Measurements from ENCODE around the gene BCL6. TPM values are rescaled to one million over a fixed set of nuclear protein-coding genes. Genes with fewer than 3 reads are reported as not detected.

The BCL6 gene
- total RNA-seq, 2 donors from 2014 or later: 106 to 118 TPM

DNA sequence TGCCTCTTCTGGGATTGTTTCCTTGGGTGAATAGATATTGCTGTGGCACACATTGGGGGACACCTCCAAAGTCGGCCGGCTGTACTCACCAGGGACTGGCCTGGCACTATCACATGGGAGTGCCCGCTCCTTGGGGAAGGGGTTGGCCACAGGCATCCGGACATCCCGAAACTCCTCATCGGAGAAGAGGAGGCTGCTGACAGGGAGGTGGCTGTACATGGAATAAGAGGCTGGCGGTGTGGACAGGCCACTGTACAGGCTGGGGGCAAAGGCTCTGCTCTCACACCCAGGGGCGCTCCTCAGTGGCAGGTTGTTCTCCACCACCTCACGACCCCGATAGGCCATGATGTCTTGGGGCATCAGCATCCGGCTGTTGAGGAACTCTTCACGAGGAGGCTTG lies 15.7 kb downstream of the BCL6 start:
- Mint-ChIP-seq H3K4me1 (ENCODE audit: low read depth) (no peaks in the 10 kb centered on the region), H3K27ac (no peak overlapping the region), H3K36me3 (ENCODE audit: insufficient read depth in 2 of 2) (peaks cover 16 to 43% of the 10 kb centered on the region in 2 donors), H3K4me3 (no peak overlapping the region), H3K27me3 (ENCODE audit: low read depth) (no peaks in the 10 kb centered on the region), H3K9me3 (no peaks in the 10 kb centered on the region)
- no peak for ATAC-seq (replicated peaks in 1 of 2)
- no peak for DNase-seq

DNA sequence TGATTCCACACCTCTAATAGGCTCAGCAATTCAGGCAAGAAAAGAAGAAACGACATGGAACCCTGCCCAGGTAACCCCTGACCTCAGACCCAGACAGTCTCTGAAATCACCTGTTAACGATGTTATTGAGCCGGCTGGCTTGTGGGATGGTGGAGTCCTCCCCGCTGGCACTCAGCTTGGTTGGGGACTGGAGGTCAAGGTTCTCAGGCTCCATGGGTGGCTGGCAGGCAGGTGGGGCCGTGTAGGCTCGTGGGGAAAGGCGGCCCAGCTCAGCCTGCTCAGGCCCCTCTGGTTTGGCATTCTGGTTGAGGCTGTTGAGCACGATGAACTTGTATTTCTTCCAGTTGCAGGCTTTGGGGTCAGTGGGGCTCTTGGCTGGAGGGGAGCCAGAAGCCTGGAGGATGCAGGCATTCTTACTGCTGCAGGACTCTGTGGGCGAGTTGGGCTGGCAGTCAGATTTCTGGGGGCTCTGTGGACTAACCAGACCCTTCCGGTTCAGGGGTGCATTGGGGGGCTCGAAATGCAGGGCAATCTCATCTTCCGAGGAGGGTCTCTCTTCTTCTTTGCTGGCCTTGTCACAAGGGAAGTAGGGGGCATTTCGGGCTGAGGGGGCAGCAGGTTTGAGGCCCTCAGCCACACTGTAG lies 16.2 kb downstream of the BCL6 start:
- Mint-ChIP-seq H3K27ac (no peak overlapping the region), H3K9me3 (no peaks in the 10 kb centered on the region), H3K36me3 (ENCODE audit: insufficient read depth in 2 of 2) (peaks cover 14 to 46% of the 10 kb centered on the region in 2 donors), H3K4me1 (ENCODE audit: low read depth) (no peaks in the 10 kb centered on the region), H3K4me3 (no peak overlapping the region), H3K27me3 (ENCODE audit: low read depth) (no peaks in the 10 kb centered on the region)
- ATAC-seq (replicated peaks in 1 of 2) (no peak), DNase-seq (no peak)

DNA sequence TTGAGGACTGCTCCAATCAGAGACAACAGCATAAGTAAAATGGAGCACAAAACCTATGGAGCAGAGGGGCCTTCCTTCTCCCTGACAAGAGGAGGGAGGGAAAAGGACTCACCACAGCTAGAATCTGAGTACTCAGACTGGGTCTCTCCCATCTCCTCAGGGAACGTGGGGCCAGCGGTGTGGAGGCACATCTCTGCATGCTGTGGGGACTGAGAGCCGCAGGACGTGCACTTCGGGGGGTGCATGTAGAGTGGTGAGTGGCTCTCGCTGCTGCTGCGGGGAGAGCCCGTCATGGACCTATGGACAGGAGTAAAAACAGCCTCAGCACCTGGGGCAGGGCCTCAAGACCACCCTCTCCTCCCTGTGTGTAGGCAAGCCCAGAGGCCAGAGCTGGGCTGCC lies 17.0 kb downstream of the BCL6 start:
- H3K4me1 Mint-ChIP-seq (ENCODE audit: low read depth): no peaks in the 10 kb centered on the region
- H3K27me3 Mint-ChIP-seq (ENCODE audit: low read depth): no peaks in the 10 kb centered on the region
- ATAC-seq (replicated peaks in 1 of 2) (no peak), DNase-seq (no peak)
- H3K36me3 Mint-ChIP-seq (ENCODE audit: insufficient read depth in 2 of 2): peaks cover 12 to 49% of the 10 kb centered on the region in 2 donors
- H3K9me3 Mint-ChIP-seq: no peaks in the 10 kb centered on the region
- no peak overlapping the region for H3K4me3 Mint-ChIP-seq
- no peak overlapping the region for H3K27ac Mint-ChIP-seq

DNA sequence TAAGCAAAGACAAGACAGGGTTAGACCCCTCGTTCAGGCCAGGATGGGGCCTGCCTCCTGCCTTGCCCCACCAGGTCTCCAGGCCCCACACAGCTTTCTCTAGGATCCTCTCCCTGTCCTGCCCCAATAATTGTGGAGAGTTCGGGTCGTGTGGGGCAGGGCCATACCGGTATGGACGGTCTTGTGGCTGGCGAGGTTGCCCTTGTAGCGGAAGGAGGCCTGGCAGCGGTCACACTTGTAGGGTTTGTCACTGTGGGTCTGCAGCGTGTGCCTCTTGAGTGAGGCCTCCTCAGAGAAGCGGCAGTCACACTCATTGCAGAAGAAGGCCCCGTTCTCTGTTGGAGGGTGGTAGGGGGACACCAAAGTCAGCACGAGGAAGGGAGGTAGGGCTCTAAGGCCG lies 18.7 kb downstream of the BCL6 start:
- Mint-ChIP-seq H3K27ac (no peak overlapping the region), H3K4me1 (ENCODE audit: low read depth) (no peaks in the 10 kb centered on the region), H3K9me3 (no peaks in the 10 kb centered on the region), H3K36me3 (ENCODE audit: insufficient read depth in 2 of 2) (peaks cover 10 to 40% of the 10 kb centered on the region in 2 donors), H3K27me3 (ENCODE audit: low read depth) (no peaks in the 10 kb centered on the region), H3K4me3 (no peak overlapping the region)
- ATAC-seq (replicated peaks in 1 of 2): no peak
- no peak for DNase-seq

- Mint-ChIP-seq H3K36me3 (ENCODE audit: insufficient read depth in 2 of 2) (peaks cover 9 to 35% of the 10 kb centered on the region in 2 donors), H3K4me3 (no peak overlapping the region), H3K27ac (no peak overlapping the region), H3K4me1 (ENCODE audit: low read depth) (no peaks in the 10 kb centered on the region), H3K9me3 (no peaks in the 10 kb centered on the region), H3K27me3 (ENCODE audit: low read depth) (no peaks in the 10 kb centered on the region)
- no peak for ATAC-seq (replicated peaks in 1 of 2)
- no peak for DNase-seq
Observed at GRCh38 chr3:187725653-187726370, 19.5 kb downstream of the BCL6 start.

DNA sequence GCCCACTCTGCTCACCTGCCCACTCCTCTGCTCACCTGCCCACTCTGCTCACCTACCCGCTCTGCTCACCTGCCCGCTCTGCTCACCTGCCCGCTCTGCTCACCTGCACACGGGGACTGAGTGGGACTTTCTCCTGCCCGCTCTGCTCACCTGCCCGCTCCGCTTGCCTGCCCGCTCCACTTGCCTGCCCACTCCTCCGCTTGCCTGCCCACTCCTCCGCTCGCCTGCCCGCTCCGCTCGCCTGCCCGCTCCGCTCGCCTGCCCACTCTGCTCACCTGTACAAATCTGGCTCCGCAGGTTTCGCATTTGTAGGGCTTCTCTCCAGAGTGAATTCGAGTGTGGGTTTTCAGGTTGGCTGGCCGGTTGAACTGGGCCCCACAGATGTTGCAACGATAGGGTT lies 20.0 kb downstream of the BCL6 start:
- H3K27ac Mint-ChIP-seq: no peak overlapping the region
- peak; percentile 7 to 20 for ATAC-seq (replicated peaks in 1 of 2)
- no peak overlapping the region for H3K4me3 Mint-ChIP-seq
- H3K27me3 Mint-ChIP-seq (ENCODE audit: low read depth): no peaks in the 10 kb centered on the region
- H3K36me3 Mint-ChIP-seq (ENCODE audit: insufficient read depth in 2 of 2): peaks cover 6 to 30% of the 10 kb centered on the region in 2 donors
- no peaks in the 10 kb centered on the region for H3K9me3 Mint-ChIP-seq
- no peak for DNase-seq
- H3K4me1 Mint-ChIP-seq (ENCODE audit: low read depth): no peaks in the 10 kb centered on the region

DNA sequence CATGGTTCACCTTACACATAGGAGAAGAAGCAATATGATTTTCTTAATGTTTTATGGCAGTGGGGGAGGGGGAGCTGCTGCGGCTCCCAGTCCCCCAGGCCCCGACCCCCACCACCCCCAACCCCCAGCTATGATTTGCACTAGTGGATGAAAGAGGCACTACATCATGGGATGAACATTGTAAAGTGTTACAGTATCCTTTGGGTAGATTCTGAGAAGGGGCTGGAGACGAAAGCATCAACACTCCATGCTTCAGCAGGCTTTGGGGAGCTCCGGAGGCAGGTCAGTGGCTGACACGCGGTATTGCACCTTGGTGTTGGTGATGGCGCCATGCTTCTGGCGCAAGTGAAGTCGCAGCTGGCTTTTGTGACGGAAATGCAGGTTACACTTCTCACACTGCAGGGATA lies 23.1 kb downstream of the BCL6 start:
- Mint-ChIP-seq H3K27ac (no peak overlapping the region), H3K4me3 (no peak overlapping the region), H3K4me1 (ENCODE audit: low read depth) (no peaks in the 10 kb centered on the region), H3K36me3 (ENCODE audit: insufficient read depth in 2 of 2) (peaks cover 6 to 15% of the 10 kb centered on the region in 2 donors), H3K27me3 (ENCODE audit: low read depth) (no peaks in the 10 kb centered on the region), H3K9me3 (no peaks in the 10 kb centered on the region)
- ATAC-seq (replicated peaks in 1 of 2) (no peak), DNase-seq (no peak)

DNA sequence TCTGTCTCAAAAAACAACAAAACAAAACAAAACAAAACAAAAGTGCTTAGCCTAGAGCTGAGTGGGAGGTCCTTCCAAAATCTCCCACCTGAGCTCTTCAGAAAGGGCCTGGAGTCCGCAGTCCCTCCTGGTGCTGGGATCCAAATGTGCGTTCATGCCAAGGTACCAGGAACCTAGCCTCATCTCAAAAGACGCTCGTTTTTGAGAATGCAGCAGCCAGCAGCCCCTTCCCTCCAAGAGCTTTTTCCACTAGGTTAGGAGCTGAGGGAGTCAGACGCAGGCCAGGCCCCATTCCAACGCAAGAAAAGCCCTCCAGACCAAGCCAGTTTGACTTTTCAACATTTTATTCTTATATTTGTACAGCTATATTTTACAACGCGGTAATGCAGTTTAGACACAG lies 24.2 kb downstream of the BCL6 start:
- ATAC-seq (replicated peaks in 1 of 2) (no peak), DNase-seq (no peak)
- H3K36me3 Mint-ChIP-seq (ENCODE audit: insufficient read depth in 2 of 2): peaks cover 5 to 12% of the 10 kb centered on the region in 2 donors
- no peak overlapping the region for H3K27ac Mint-ChIP-seq
- H3K4me1 Mint-ChIP-seq (ENCODE audit: low read depth): no peaks in the 10 kb centered on the region
- no peaks in the 10 kb centered on the region for H3K9me3 Mint-ChIP-seq
- no peaks in the 10 kb centered on the region for H3K27me3 Mint-ChIP-seq (ENCODE audit: low read depth)
- no peak overlapping the region for H3K4me3 Mint-ChIP-seq

- Mint-ChIP-seq H3K9me3 (no peaks in the 10 kb centered on the region), H3K4me3 (no peak overlapping the region), H3K27me3 (ENCODE audit: low read depth) (no peaks in the 10 kb centered on the region), H3K27ac (no peak overlapping the region), H3K4me1 (ENCODE audit: low read depth) (no peaks in the 10 kb centered on the region), H3K36me3 (ENCODE audit: insufficient read depth in 2 of 2) (peaks cover 3 to 8% of the 10 kb centered on the region in 2 donors)
- ATAC-seq (replicated peaks in 1 of 2) (peak in 1 of 2 donors; percentile 13), DNase-seq (no peak)
Observed at GRCh38 chr3:187720337-187720670, 25.0 kb downstream of the BCL6 start.

GRCh38 chr3:187719628-187720336 lies 25.5 kb downstream of the BCL6 start:
- Mint-ChIP-seq H3K9me3 (no peaks in the 10 kb centered on the region), H3K27ac (no peak overlapping the region), H3K27me3 (ENCODE audit: low read depth) (no peaks in the 10 kb centered on the region), H3K36me3 (ENCODE audit: insufficient read depth in 2 of 2) (peaks cover 0 to 8% of the 10 kb centered on the region in 2 donors), H3K4me3 (no peak overlapping the region), H3K4me1 (ENCODE audit: low read depth) (peaks cover under 1% of the 10 kb centered on the region)
- no peak for DNase-seq
- ATAC-seq (replicated peaks in 1 of 2): no peak

DNA sequence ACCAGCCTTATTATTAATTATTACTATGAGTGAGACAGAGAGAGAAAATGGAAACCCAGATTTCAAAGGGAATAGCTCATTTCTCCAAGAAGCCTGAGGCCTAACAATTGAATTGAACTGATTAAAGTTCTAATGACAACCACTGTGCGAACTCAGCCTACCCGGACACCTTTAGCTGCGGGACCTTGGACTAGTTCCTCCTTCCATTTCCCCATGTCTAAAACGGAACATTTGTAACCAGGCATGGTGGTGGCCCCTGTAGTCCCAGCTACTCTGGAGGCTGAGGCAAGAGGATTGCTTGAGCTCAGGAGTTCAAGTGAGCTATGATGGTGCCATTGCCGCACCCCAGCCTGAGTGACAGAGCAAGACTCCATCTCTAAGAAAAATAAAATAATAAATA lies 26.5 kb downstream of the BCL6 start:
- no peaks in the 10 kb centered on the region for H3K9me3 Mint-ChIP-seq
- H3K4me1 Mint-ChIP-seq (ENCODE audit: low read depth): peaks cover 10% of the 10 kb centered on the region
- no peak overlapping the region for H3K4me3 Mint-ChIP-seq
- DNase-seq (no peak), ATAC-seq (replicated peaks in 1 of 2) (no peak)
- no peak overlapping the region for H3K27ac Mint-ChIP-seq
- peaks cover 0 to 4% of the 10 kb centered on the region in 2 donors for H3K36me3 Mint-ChIP-seq (ENCODE audit: insufficient read depth in 2 of 2)
- H3K27me3 Mint-ChIP-seq (ENCODE audit: low read depth): no peaks in the 10 kb centered on the region

DNA sequence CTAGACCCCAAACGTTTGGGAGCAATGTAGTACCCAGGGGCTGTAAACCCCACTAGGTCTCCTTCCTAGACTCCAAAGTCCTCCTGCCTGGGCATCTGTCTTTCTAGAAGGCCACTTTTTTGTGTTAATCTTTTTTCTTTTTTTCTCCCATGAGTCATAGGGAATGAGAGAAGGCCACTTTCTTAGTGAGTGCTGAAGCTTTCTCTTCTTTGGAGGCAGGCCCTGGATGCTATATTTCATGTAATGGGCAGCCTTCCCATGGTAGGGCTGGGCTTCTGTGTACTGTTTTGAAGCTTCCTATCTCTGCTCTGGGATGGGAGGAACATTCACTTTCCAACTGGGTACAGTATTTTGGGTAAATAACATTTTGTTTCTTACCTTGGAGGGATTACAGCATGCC lies 27.7 kb downstream of the BCL6 start:
- Mint-ChIP-seq H3K27ac (no peak overlapping the region), H3K27me3 (ENCODE audit: low read depth) (no peaks in the 10 kb centered on the region), H3K4me1 (ENCODE audit: low read depth) (peaks cover 14% of the 10 kb centered on the region), H3K4me3 (no peak overlapping the region), H3K9me3 (no peaks in the 10 kb centered on the region), H3K36me3 (ENCODE audit: insufficient read depth in 2 of 2) (no peaks in the 10 kb centered on the region)
- no peak for DNase-seq
- ATAC-seq (replicated peaks in 1 of 2): no peak

GRCh38 chr3:187714404-187714979 lies 30.8 kb downstream of the BCL6 start:
- H3K36me3 Mint-ChIP-seq (ENCODE audit: insufficient read depth in 2 of 2): no peaks in the 10 kb centered on the region
- peaks cover 14% of the 10 kb centered on the region for H3K4me1 Mint-ChIP-seq (ENCODE audit: low read depth)
- no peak overlapping the region for H3K27ac Mint-ChIP-seq
- ATAC-seq (replicated peaks in 1 of 2) (peak; percentile 78 to 81), DNase-seq (peak; percentile 68 to 79)
- H3K4me3 Mint-ChIP-seq: no peak overlapping the region
- no peaks in the 10 kb centered on the region for H3K9me3 Mint-ChIP-seq
- no peaks in the 10 kb centered on the region for H3K27me3 Mint-ChIP-seq (ENCODE audit: low read depth)
